AG04449 (cell line): ENCODE measurements around the gene PDCD2L.

ENCODE experiments used
- CTCF ChIA-PET: fragments of 350-600 bp; formaldehyde crosslinking; extraction: SDS; loops from one replicate; lab custom pipeline; 2021; ENCODE audit warnings: antibody characterized with exemption; lab: Yijun Ruan, JAX
- POLR2A ChIA-PET: fragments of 400-600, 350-600 bp; formaldehyde crosslinking; extraction: SDS; loops from one replicate; lab custom pipeline; 2020; ENCODE audit warnings: antibody characterized with exemption, inconsistent platforms; lab: Yijun Ruan, JAX
- DNase-seq: peaks from one replicate; pipeline ENCODE4 v3.0.0-alpha.2; 2010; ENCODE audit warnings: low read depth, low spot score
- H3K4me3 ChIP-seq: 2 replicates; pipeline ENCODE4 v1.5.1; 2011; ENCODE audit warnings: low read depth, mild to moderate bottlenecking, control low read depth, low read length
- CTCF ChIP-seq: IDR thresholded peaks from one replicate; pipeline ENCODE4 v1.5.1; 2011; ENCODE audit warnings: mild to moderate bottlenecking, moderate library complexity, low read length, control low read depth, inconsistent platforms; ENCODE audit not compliant: insufficient read depth; ENCODE audit errors: missing control alignments

Gene PDCD2L

GRCh38 chr19:34404109-34404909 is at the start of gene PDCD2L:
Gene PDCD2L, plus strand, starts transcription at chr19:34404399. Its CDS starts 32 bp downstream, at chr19:34404431.
- H3K4me3 ChIP-seq: peak within 1 kb of the TSS; percentile 97
- peak; percentile 12 for DNase-seq
- ChIA-PET POLR2A (no interaction called here), CTCF (interaction anchor here (0.9 kb wide), 1 partner anchor 9 kb away, joined by 3 read pairs; no protein-coding TSS in a partner anchor)
- TF ChIP-seq CTCF: no peak

- TF ChIP-seq CTCF: no peak
- POLR2A ChIA-PET: no interaction called here
- CTCF ChIA-PET: interaction anchor here (1.1 to 6.0 kb wide), 2 partner anchors 9 to 14 kb away, joined by 4 to 46 read pairs; no protein-coding TSS in a partner anchor
- H3K4me3 ChIP-seq: no peak overlapping the region
- no peak for DNase-seq
These were observed 49.0 kb upstream of the PDCD2L start for GRCh38 chr19:34355201-34355600.

- POLR2A ChIA-PET: no interaction called here
- TF ChIP-seq CTCF: no peak
- DNase-seq: no peak
- no peak overlapping the region for H3K4me3 ChIP-seq
- CTCF ChIA-PET: interaction anchor here (1.2 to 6.0 kb wide), 3 partner anchors 8 to 19 kb away, joined by 5 to 46 read pairs (median 6); no protein-coding TSS in a partner anchor
These were observed 47.3 kb upstream of the PDCD2L start for GRCh38 chr19:34356875-34357274.

- POLR2A ChIA-PET: no interaction called here
- TF ChIP-seq CTCF: no peak
- no peak overlapping the region for H3K4me3 ChIP-seq
- DNase-seq: no peak
- CTCF ChIA-PET: interaction anchor here (1.2 to 6.0 kb wide), 3 partner anchors 9 to 19 kb away, joined by 5 to 46 read pairs (median 6); no protein-coding TSS in a partner anchor
These were observed 46.8 kb upstream of the PDCD2L start for GRCh38 chr19:34357431-34357830.

- DNase-seq: peak; percentile 83
- H3K4me3 ChIP-seq: peak overlapping the region; percentile 45
- CTCF ChIA-PET: interaction anchor here (0.7 to 6.0 kb wide), 9 partner anchors 9 to 137 kb away, joined by 3 to 46 read pairs (median 4); no protein-coding TSS in a partner anchor
- peak; percentile 73 for TF ChIP-seq CTCF
- POLR2A ChIA-PET: interaction anchor here (1.0 to 1.1 kb wide), 3 partner anchors 9 to 99 kb away, joined by 3 read pairs; no protein-coding TSS in a partner anchor
These were observed 44.9 kb upstream of the PDCD2L start for GRCh38 chr19:34359140-34359953.

GRCh38 chr19:34359954-34360315 is 44.3 kb upstream of the PDCD2L start:
- ChIA-PET CTCF (interaction anchor here (1.1 to 6.0 kb wide), 4 partner anchors 8 to 137 kb away, joined by 3 to 46 read pairs (median 4); no protein-coding TSS in a partner anchor), POLR2A (interaction anchor here (1.0 kb wide), 1 partner anchor 14 kb away, joined by 3 read pairs; no protein-coding TSS in a partner anchor)
- DNase-seq: no peak
- TF ChIP-seq CTCF: no peak
- peak overlapping the region; percentile 45 for H3K4me3 ChIP-seq
